AG10803 (cell line): ENCODE data around the gene RASAL3.
A peak's percentile ranks its signal among the peaks of the same experiment; 100 is the strongest.

Source experiments
- DNase-seq: peaks from one replicate; pipeline ENCODE4 v3.0.0; 2010; ENCODE audit warnings: low read depth
- H3K4me3 ChIP-seq: 2 replicates; pipeline ENCODE4 v1.5.1; 2011; ENCODE audit warnings: mild to moderate bottlenecking, low read length, control low read depth
- TF ChIP-seq, protein P1 (sequence below): conservative IDR thresholded peaks from 2 replicates; pipeline ENCODE4 v1.5.1; 2011; ENCODE audit warnings: mild to moderate bottlenecking, low read length, control low read depth, inconsistent platforms

The RASAL3 gene

DNA sequence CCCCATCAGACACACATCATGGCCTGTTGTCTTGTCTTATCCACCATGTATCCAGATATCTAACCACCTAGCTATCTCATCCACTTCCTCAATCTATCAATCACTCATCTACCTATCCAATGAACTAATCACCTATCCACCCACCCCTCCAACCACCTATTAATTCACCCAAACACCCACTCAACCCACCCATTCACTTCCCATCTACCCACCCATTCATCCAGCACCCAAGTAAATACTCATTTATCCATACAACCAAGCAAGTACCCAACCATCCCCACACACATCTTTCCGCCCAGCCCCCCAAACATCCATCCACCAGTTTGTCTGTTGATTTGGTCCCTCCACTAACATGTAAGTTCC is 13.8 kb downstream of the RASAL3 start:
- no peak overlapping the region for H3K4me3 ChIP-seq
- no peak for DNase-seq
- TF ChIP-seq, protein P1, sequence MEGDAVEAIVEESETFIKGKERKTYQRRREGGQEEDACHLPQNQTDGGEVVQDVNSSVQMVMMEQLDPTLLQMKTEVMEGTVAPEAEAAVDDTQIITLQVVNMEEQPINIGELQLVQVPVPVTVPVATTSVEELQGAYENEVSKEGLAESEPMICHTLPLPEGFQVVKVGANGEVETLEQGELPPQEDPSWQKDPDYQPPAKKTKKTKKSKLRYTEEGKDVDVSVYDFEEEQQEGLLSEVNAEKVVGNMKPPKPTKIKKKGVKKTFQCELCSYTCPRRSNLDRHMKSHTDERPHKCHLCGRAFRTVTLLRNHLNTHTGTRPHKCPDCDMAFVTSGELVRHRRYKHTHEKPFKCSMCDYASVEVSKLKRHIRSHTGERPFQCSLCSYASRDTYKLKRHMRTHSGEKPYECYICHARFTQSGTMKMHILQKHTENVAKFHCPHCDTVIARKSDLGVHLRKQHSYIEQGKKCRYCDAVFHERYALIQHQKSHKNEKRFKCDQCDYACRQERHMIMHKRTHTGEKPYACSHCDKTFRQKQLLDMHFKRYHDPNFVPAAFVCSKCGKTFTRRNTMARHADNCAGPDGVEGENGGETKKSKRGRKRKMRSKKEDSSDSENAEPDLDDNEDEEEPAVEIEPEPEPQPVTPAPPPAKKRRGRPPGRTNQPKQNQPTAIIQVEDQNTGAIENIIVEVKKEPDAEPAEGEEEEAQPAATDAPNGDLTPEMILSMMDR: no peak

DNA sequence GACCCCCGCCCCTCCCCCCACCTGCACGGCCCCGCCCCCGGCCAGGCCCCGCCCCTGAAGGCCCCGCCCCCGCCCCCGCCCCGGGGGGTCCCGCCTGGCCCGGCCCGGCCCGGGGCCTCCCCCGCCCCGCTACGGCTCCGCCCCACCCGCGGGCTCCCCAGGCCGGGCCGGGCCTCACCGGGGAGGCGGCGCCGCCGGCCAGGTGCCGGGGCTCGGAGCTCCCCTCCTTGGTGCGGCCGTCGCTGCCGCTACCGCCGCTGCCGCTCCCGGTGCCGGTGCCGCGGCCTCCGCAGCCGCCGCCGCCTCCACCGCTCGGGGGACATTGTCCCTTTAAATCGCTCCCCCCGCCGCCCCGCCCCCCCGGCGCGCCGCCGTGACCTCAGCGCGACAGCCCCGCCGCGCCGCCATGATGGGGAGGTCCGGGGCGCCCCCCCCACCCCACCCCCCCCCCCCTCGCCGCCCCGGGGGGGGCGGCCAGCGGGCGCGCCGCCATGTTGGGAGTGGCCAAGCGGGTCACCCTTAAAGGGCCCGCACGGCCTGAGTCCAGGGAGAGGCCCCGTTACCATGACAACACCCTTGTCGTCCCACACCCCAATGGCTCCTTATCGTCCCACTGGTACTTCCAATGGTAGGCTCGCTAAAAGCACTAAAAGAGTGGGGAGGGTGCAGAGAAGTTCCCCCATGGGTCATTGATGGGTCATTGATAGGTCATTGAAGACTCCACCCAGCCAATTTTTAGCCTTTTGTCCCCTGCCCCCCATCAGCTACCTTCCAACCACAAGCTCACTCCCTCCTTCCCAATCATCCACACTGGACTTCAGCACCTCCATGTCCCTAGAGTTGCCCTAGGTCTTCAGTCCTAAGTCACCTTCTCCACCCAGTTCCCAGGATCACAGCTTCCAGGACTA is 14.5 kb downstream of the RASAL3 start, which contains the start of gene WIZ:
Gene WIZ, minus strand, starts transcription at position 337 of the 908 bp plus-strand sequence. CDS start 1,649 bp downstream, outside the sequence.
- TF ChIP-seq, protein P1: no peak
- peak within 1 kb of the TSS; percentile 71 for H3K4me3 ChIP-seq
- peak; percentile 73 for DNase-seq

GRCh38 chr19:15448778-15449619 is 15.3 kb downstream of the RASAL3 start:
- TF ChIP-seq, protein P1: no peak
- DNase-seq: no peak
- peak overlapping the region; percentile 71 for H3K4me3 ChIP-seq

DNA sequence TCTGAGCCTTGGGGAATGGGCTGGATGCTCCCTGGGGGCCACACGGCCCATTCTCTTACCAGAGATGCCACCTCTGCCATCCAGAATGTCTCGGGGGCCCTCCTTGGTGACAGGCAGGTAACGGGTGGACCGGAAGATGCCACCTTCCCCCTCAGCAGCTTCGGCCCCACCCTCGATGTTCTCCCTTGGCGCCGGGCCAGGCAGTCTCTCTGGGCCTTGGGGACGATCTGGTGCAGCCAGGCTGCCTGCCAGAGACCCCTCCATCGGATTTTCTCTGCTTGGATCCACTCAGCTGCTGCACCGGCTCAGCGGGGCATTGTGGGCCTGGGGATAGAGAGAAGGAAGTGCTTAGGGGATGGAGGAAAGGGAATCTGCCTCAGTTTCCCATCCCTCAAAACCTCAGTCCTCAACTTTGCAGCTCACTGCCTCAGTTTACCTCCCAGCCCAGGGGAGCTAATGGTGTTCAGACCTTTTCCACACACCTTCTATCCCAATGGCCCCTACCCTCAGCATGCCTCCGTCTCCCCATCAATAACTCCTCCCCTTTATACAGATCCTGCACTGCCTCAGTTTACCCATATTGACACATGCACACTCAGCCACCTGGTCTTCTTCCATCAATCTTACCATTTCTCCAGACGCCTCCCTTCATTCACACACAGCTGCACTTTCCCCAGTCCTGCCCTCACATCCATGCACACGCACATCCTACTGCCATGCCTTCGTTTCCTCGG is 16.1 kb downstream of the RASAL3 start:
- H3K4me3 ChIP-seq: peak overlapping the region; percentile 71; the same call in 1 of the 2 replicates
- peak; percentile 16 for DNase-seq
- TF ChIP-seq, protein P1: no peak

DNA sequence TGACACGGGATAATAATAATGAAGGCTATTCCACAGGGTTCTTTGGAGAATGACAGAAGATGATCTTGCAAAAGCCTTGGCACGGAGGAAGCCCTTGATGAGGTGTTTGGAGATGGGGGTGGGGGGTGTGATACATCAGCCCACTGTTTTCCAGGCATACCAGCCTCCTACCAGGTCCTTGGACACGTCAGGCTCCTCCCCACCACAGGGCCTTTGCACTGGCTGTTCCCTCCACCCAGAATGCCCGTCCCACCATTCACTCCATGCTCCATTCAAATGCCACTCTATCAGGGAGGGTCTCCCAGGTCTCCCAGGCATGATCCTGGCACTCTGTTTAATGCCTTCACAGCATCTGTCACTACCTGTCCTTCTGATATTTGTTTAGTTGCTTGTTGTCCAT is 17.3 kb downstream of the RASAL3 start:
- no peak overlapping the region for H3K4me3 ChIP-seq
- DNase-seq: no peak
- TF ChIP-seq, protein P1: no peak

DNA sequence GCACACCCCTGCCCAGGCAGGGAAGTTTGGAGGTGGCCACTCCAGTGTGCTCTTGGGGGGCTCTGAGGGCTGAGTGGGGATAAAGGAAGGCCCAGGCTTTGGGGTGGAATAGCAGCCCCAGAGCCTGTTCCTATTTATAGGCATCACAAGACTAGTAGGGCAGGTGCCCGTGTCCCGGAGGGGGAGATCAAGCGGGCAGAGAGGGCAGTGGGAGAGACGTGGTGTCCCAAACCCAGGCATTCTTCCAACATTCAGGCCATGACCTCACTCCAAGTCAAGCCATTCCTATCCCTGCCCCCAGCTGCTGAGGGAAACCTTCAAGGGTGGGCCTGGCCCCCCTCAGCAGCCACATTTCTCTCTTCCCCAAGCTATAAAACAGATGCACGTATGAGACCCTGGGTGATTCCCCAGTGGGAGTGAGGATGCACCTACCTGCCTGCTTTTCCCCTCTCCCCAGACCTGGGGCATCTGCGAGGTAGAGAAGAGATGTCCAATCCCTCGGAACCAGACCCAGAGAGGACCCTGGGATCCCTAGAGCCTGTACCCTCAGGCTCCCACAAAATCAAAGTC is 18.5 kb downstream of the RASAL3 start:
- TF ChIP-seq, protein P1: no peak
- H3K4me3 ChIP-seq: no peak overlapping the region
- DNase-seq: no peak
